Activated CD8-positive, alpha-beta memory T cell treated with anti-CD3 and anti-CD28 coated beads for 4 hours (primary cell): ENCODE data around the gene METTL6.
"Not testable (repeated sequence)": the region's sequence is repeated elsewhere in the genome, so short reads cannot be mapped to it uniquely, and the experiment has no call there.

Source experiments
- DNase-seq, 2 donors: peaks; one replicate each; pipeline ENCODE4 v3.0.0-alpha.2; 2020; ENCODE audit warnings: low read depth in 2 of 2

Gene METTL6

DNA sequence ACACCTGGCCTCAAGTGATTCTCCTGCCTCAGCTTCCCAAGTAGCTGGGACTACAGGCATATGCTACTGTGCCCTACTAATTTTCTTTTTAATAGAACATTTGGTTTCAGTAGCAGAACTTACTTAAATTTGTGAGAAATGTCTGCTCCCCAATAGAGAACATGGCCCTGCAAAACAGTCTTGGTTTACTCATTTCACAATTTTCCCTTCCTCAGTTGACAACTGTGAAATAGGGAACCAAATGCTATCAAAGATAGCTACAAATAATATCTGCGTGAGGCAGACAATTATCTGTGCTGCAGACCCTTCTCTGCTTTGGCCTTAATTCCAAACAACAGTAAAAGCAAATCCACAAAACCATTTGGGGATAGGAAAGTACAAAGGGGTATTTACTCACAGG, 22.6 kb downstream of the METTL6 start:
- DNase-seq, result no peak

DNA sequence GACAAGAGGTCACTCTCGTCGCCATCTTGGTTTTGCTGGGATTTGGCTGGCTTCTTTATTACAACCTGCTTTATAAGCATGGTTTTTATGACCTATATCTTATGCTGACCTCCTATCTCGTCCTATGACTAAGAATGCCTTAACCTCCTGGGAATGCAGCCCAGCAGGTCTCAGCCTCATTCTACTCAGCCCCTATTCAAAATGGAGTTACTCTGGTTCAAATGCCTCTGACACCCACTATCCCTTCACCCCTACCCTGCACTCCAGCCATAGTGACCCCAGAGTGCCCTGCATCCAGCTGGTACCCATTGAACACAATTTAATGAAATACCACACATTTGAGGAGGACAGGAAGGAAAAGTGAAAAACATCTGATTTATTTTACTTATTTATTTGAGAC, 23.4 kb downstream of the METTL6 start:
- DNase-seq, result no peak

DNA sequence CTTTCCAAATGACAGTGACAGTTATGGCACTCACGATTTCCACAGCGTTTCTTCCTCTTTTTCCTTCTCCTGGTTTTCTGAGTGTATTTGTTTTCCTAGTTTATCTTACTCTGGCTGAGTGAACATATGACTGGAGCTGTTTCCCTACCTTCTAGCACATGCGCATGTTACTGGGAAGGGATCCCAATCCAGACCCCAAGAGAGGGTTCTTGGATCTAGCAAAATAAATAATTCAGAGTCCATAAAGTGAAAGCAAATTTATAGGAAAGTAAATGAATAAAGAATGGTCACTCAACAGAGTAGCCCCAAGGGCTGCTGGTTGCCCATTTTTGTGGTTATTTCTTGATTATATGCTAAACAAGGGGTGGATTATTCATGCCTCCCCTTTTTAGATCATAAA, 23.8 kb downstream of the METTL6 start:
- no peak for DNase-seq

DNA sequence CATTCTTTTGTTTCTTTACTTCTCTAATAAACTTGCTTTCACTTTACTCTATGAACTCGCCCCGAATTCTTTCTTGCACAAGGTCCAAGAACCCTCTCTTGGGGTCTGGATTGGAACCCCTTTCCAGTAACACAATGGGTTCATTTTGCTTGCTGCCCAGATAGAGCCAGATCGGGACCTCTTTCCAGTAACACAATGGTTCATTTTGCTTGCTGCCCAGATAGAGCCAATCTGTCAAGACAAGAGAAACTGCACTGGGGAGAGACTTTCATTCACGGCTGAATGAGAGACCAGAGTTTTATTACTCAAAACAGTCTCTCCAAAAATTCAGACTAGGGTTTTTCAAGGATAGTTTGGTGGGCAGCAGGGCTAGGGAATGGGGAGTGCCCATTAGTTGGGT, 25.4 kb downstream of the METTL6 start:
- no peak for DNase-seq

DNA sequence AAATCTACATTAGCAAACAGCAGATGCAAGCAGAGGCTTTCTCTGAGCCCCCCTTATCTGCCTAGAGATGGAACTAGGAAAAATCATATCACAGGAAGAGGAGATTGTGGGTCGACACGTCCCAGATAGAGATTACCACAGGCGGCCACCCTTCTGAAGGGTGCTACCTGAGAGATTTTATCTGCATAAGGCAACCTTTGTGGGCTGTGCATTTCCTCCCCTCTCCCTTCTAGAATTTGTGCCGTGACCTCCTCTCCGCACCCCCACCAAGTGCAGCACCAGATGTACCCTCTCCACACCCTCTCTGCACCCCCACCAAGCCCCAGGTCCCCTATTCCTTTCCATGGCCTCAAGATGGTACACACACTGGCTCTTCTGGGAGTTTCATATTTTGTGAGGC, 27.4 kb downstream of the METTL6 start:
- no peak for DNase-seq

DNA sequence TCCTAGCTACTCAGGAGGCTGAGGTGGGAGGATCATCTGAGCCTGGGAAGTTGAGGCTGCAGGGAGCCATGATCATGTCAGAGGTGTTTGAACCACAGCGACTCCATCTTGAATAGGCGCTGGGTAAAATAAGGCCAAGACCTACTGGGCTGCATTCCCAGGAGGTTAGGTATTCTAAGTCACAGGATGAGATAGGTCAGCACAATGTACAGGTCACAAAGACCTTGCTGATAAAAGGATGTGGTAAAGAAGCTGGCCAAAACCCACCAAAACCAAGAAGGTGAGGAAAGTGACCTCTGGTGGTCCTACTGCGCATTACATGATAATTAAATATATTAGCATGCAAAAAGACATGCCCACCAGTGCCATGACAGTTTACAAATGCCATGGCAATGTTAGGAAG, 28.6 kb downstream of the METTL6 start:
- DNase-seq, result not testable (repeated sequence)

DNA sequence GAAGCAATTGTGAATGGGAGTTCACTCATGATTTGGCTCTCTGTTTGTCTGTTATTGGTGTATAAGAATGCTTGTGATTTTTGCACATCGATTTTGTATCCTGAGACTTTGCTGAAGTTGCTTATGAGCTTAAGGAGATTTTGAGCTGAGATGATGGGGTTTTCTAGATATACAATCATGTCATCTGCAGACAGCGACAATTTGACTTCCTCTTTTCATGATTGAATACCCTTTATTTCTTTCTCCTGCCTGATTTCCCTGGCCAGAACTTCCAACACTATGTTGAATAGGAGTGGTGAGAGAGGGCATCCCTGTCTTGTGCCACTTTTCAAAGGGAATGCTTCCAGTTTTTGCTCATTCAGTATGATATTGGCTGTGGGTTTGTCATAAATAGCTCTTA, 34.1 kb downstream of the METTL6 start:
- not testable (repeated sequence) for DNase-seq

DNA sequence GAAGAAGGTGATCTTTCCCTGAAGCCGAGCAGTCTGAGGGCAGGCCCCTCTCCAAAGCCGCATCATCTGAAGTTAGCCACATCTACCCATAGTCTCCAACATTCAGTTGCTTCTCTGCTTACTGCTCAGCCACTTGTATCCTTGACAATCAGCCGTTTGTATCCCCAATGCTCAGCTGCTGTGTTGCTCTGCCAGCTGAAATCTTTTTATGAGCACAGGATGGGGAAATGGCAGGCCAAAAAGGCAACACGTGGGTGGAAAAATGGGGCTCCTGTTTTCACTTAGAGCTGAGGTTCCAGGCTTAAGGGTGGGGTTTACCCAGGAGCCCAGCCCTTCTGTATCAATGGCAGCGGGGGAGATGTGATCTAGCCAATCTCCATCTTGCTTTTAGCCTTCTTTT, 36.3 kb downstream of the METTL6 start:
- no peak for DNase-seq

DNA sequence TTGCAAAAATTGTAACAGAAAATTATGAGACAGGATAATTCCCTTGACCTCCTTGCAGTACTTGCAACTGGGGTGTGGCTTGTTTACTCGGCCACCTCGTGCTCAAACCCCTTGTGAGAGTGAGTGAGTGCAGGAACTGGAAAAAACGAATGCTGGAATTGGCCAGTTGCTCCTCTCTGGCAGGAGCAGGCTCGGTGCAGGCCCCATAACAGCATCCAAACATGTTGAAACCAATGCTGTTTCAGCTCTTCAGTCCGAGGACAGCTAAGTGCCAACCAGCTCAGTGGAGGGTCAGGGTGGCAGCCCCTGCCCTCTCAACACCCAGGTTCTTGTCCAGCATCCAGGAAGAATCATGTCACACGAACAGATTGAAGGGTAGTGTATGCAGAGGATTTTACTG, 36.9 kb downstream of the METTL6 start:
- DNase-seq, result no peak

DNA sequence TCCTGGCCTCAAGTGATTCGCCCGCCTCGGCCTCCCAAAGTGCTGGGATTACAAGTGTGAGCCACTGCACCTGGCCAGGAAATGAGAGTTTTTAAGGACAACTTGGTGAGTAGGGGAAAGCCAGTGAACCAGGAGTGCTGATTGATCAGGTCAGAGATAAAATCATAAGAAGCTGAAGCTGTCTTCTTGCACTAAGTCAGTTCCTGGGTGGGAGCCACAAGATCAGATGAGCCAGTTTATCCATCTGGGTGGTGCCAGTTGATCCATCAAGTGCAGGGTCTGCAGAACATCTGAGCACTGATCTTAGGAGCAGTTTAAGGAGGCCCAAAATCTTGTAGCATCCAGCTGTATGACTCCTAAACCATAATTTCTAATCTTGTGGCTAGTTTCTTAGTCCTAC, 39.0 kb downstream of the METTL6 start:
- not testable (repeated sequence) for DNase-seq

DNA sequence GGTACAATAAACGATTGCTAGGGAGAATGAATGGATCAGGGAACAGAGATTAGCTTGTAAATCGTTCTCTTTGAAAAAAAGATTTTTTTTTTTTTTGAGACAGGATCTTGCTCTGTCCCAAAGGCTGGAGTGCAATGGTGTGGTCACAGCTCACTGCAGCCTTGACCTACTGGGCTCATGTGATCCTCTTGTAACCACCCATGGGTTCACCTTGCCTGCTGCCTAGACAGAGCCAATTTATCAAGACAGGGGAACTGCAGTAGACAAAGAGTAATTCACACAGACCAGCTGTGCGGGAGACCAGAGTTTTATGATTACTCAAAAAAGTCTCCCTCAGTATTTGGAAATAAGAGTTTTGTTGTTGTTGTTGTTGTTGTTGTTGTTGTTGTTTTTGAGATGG, 39.6 kb downstream of the METTL6 start:
- DNase-seq, result no peak

DNA sequence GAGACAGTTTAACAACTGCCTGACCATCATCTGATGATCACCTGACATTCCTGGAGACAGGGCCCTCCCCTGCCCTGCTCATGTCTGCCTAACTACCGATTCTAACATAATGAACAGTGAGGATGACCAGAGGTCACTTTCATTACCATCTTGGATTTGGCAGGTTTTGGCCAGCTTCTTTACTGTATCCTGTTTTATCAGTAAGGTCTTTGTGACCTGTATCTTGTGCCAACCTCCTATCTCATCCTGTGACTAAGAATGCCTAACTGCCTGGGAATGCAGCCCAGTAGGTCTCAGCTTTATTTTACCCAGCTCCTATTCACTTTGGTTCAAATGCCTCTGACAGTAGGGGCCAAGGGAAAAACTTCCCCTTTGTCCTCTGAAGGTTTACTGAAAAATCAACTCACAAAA, 40.2 kb downstream of the METTL6 start:
- DNase-seq, result no peak

DNA sequence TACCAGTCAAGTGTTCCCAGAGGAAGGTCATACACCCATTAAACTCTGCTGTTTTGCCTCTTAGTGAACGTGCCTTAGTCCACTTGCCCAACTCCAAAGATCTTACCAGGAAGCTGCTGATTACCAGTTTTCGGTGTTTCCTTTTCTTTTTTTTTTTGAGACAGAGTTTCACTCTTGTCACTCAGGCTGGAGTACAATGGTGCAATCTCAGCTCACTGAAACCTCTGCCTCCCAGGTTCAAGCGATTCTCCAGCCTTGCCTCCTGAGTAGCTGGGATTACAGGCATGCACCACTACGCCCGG, 40.7 kb downstream of the METTL6 start:
- not testable (repeated sequence) for DNase-seq

DNA sequence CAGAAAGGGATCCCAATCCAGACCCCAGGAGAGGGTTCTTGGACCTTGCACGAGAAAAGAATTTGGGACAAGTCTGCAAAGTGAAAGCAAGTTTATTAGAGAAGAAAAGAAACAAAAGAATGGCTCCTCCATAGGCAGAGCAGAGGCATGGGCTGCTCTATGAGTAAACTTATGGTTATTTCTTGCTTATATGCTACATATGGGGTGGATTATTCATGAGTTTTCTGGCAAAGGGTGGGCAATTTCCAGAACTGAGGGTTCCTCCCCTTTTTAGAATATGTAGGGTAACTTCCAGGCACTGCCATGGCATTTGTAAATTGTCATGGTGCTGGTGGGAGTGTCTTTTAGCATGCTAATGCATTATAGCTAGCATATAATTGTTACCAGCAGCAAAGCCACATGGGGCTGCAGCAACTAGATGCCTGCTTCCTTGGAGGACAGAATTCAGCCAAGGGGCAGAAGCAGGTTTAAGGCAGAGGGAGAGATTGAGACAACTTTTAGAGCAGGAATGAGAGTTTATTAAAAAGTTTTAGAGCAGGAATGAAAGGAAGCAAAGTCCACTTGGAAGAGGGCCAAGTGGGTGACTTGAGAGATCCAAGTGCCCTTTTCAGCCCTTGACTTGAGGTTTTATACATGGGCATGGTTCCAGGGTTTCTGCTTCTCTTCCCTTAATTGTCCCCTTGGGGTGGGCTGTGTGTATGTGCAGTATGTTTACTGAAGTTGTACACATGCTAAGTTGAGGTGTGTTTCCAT, 41.3 kb downstream of the METTL6 start:
- DNase-seq, result no peak

DNA sequence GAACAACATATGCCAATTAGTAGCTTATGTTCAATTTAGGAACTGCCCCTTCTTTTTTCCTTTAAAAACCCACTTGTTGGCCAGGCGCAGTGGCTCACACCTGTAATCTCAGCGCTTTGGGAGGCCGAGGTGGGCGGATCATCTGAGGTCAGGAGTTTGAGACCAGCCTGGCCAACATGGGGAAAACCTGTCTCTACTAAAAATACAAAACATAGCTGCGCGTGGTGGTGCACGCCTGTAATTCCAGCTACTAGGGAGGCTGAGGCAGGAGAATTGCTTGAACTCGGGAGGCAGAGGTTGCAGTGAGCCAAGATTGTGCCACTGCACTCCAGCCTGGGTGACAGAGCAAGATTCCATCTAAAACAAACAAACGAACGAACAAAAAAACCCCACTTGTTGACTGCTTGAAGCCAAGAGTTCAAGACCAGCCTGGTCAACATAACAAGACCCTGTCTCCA, 42.1 kb downstream of the METTL6 start:
- DNase-seq, result not testable (repeated sequence)

DNA sequence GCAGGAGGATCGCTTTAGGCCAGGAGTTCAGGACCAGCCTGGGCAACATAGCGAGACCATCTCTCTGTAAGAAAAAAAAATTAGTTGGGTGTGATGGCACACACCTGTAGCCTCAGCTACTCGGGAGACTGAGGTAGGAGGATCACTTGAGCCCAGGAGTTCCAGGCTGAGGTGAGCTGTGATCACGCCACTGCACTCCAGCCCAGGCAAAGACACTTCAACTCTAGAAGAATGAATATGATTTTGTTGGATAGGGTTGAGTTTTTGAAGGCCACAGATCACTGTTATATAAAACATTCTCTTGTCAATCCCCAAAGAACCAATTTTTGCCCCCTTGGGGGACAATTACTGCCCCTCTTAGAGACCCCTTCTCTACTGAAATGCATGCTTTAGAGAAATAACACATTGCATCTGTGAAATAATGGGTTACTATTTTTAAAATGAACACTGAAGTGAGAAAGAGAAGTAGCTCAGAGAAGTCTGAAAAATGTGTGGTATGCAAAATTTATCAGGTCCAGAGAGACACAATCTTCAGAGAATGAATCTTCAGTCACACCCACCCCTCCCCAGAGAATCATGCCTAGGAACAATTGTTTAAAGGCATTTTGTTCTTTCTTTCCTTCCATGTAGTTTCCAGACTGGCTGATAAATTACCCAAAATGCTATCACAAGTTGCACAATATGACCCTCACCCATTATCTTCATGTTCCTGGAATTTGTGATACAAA, 42.7 kb downstream of the METTL6 start:
- DNase-seq, result no peak

DNA sequence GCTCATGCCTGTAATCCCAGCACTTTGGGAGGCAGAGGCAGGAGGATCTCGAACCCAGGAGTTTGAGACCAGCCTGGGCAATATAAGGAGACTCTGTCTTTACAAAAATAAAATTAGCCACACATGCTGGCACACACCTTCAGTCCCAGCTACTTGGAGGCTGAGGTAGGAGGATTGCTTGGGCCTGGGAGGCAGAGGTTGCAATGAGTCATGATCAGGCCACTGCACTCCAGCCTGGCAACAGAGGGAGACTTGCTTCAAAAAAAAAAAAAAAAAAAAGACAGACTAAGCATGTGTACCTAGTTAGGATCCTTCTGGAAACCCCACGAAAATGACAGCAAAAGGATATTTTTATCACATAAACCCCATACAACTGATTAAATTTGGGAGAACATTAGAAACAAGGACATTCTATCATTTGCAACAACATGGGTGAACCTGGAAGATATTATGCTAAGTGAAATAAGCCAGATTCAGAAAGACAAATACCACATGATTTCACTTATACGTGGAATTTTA, 44.9 kb downstream of the METTL6 start:
- DNase-seq, result no peak

DNA sequence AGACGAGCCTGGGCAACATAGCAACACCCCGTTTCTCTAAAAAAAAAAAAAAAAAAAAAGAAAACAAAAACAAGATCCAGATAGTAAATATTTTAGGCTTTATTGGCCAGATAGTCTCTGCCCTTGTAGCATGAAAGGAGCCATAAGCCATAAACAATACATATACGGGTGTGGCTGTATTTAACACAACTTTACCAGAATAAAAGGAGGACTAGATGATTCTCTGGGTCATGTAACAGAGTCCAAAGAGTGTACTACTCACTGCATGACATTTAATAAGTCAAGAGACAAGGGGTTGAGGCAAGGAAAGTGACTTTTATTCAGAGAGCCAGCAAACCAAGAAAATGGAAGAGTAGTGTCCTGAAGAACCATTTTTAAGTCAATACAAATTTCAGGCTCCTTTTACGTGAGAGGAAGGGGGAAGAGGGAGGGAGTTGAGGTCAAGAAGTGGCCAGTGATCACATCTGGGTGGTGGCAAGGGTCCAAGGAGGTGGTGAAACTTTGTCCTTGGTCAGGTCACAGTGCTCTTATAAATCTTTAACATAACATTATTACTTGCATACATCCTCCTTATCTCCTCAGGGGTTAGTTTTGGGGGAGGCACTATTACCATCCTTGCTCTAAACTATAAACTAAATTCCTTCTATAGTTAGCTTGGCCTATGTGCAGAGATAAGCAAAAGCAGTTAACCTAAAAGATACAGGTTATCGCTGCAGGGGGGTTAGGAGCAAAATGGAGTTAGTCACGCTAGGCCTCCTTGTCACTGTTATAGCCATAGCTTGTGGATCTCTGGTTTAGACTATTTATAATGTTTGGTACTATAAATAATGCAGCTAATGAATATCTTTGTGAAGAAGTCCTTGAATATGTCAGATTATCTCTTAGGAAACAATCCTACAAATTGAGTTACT, 46.1 kb downstream of the METTL6 start:
- no peak for DNase-seq

DNA sequence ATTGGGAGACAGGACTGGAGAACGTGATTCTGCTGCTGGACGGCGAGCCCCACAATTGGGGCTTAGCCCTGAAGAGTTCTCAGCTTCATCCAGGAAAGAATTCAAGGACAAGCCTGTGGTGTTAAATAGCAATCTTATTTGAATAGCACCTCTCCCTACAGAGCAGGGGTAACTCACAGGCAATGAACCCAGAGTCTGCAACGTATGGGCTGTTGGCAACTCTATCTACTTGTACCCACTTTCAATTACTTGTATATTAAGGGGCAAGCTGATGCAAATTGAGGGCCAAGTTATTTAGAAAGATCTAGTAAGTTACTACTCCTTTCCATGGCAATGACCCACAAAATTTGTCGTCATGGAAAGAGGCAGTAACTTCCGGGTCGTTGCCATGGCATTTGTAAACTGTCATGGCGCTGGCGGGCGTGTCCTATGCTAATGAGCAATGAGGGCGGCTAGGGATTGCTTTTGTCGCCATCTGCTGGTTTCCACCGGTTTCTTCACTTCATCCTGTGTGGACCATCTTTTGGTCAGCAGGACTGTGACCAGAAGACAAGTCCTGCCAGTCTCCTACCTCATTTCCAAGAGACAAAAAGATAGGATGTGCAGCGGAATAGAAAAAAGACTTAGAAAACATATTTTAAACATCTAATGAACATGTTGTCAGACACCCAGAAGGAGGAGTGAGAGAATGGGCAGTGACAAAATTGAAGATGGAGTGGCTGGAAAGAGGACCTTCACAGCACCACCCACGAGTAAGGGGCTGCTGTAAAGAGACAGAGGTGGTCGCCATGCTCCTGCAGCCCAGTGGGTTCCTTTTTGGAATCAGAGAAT, 49.2 kb downstream of the METTL6 start:
- peak; percentile 89 to 92 for DNase-seq

DNA sequence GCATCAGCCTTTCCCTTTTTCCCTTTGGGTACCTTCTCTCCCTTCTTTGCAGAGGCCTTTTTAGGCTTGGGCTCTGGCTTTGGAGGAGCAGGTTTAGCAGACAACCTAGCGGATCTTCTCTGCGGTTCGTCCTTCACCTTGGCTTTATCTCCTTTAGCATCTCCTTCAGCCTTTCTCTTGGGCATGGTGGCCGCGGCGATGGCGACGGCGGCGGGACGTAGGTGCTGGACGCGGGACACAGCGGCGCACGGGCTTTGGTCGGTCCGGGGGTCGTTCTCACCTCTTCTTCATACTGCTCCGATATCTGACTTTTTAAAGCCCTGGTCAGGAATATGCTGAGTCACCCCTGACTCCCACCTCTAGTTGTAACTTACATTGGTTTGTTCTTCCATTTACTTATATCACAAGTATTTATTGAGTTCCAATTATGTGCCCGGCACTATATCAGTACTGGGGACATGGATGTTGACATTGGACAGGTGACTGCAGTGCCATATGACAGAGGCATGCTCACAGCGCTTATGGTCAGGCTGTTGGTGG, 51.8 kb downstream of the METTL6 start:
- no peak for DNase-seq

DNA sequence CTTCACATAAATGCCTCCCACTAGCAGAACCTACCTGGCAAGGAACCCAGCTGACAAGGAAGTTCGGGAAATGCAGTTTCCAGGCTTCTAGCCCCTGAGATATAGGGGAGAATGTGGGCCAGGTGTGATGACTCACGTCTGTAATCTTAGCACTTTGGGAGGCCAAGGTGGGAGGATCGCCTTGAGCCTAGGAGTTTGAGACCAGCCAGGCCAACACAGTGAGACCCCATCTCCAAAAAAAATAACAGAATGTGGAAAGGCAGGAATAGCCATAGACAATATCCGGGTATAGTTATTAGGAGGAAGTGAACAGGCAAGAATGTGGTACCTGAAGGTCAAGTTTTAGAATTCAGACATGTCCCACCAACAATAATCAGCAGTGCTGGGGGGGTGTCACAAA, 54.4 kb downstream of the METTL6 start:
- DNase-seq, result no peak
